Ovary (tissue), 10 donors: Measurements from ENCODE around the gene RAB14. TPM values are rescaled to one million over a fixed set of nuclear protein-coding genes. Genes with fewer than 3 reads are reported as not detected.

Experiments used
- DNase-seq, 5 donors: peaks; one replicate each; pipeline ENCODE4 v3.0.0-alpha.2; 2019 to 2020
- H3K27ac ChIP-seq, 2 donors: fragments of 200-600 bp; one replicate each; pipeline versions ENCODE4 v1.5.1 to v1.8.0; 2019 to 2022
- H3K27me3 ChIP-seq: fragments of 200-600 bp; one replicate; pipeline ENCODE4 v1.8.0; 2022
- H3K36me3 ChIP-seq: fragments of 200-600 bp; sonication (generic); one replicate; pipeline ENCODE4 v1.5.1; 2019
- H3K4me1 ChIP-seq: one replicate; pipeline ENCODE4 v1.8.1; 2013; ENCODE audit warnings: mild to moderate bottlenecking, moderate library complexity; ENCODE audit not compliant: insufficient read depth
- H3K4me3 ChIP-seq: fragments of 200-600 bp; sonication (generic); one replicate; pipeline ENCODE4 v1.5.1; 2017
- H3K9me3 ChIP-seq, 2 donors: fragments of 200-600 bp in 1 of 2; sonication (generic) in 1 of 2; one replicate each; pipeline versions ENCODE4 v1.5.1 to v1.8.1; 2013 to 2019; ENCODE audit warnings: mild to moderate bottlenecking in 1 of 2, moderate library complexity in 1 of 2
- EP300 ChIP-seq: sonication (generic); formaldehyde crosslinking; IDR thresholded peaks from one replicate; pipeline ENCODE4 v1.6.1; 2017; ENCODE audit warnings: antibody characterized with exemption
- POLR2A ChIP-seq: fragments of 450-650 bp; IDR thresholded peaks from one replicate; pipeline ENCODE4 v1.6.1; 2017; ENCODE audit warnings: antibody characterized with exemption, mild to moderate bottlenecking, moderate library complexity
- WGBS, 3 donors: extraction: QIAGEN DNeasy Blood & Tissue Kit in 1 of 3; methylation state at CpG; one replicate each; pipeline versions ENCODE4 v1.1.5 to v1.1.7; 2013 to 2017; 5-methylcytosine and 5-hydroxymethylcytosine counted together
- intact Hi-C, 4 donors: fragments of 100-400 bp; cut with DNase I; formaldehyde crosslinking; loops; one replicate each; pipeline versions ENCODE4 v1.11.0 to v1.15.1; 2022 to 2023
- long read RNA-seq, 3 donors: library from polyadenylated mRNA in 2 of 3; unstranded in 2 of 3; transcript quantifications; one replicate each; pipeline ENCODE4 v2.0.0 and lab custom pipeline, GENCODE V29; 2021 to 2026
- polyA plus RNA-seq, 2 donors: library from polyadenylated mRNA; stranded (reverse); fragments of 200-250 nt in 1 of 2; fragments of 350-450 nt in 1 of 2; fragmentation: Illumina TruSeq in 1 of 2; extraction: RNeasy Lipid Tissue Mini Kit (QIAGEN cat#74804) in 1 of 2; gene quantifications; one replicate each; pipeline ENCODE4 v1.2.3, GENCODE V29; 2013 to 2014
- total RNA-seq, 7 donors: library from RNA; depleted of rRNA in 2 of 7; stranded (reverse); fragments of >200 nt in 2 of 7; fragmentation: NEBNext Ultra II Directional in 3 of 7; extraction: Animal tissue kit (Norgen Biotek cat#: 25700) in 3 of 7; gene quantifications; one replicate each; pipeline versions ENCODE4 v1.1.0 to v1.2.4, GENCODE V29; 2016 to 2023
- TF ChIP-seq, protein P1 (sequence below), 3 donors: fragments of 450-650 bp in 2 of 3; fragments of 200-600 bp in 1 of 3; IDR thresholded peaks; one replicate each; pipeline versions ENCODE4 v1.5.1 to v1.8.0; 2016 to 2022; ENCODE audit warnings: antibody characterized with exemption in 3 of 3, mild to moderate bottlenecking in 1 of 3
- donor health status: DM: no; HTN: no; CAD: no; lungs with moderate emphysema.
- donor health status: DM: no; HTN: no; CAD: no.
- donor health status: Bipolar disorder and iron deficiency.
- donor health status: DM: yes; HTN: yes; CAD: no.
- donor health status: DM: no; HTN: no; CAD: no.
- donor health status: DM: yes; HTN: yes; CAD: no.

The RAB14 gene
- total RNA-seq = 10 to 100 TPM; 22.9 to 64.4 (median 57.1) TPM
- 10 to 100 TPM; 27.0 to 96.6 TPM for polyA plus RNA-seq
- long read RNA-seq, donor 1, full-length matches to known transcripts = 33 of 40 reads
- long read RNA-seq, donor 1, partial matches to known transcripts = 0 of 40 reads
- long read RNA-seq, donor 1, other reads (novel, unspliced or antisense) = 7 of 40 reads
- long read RNA-seq, donor 2, full-length matches to known transcripts = 53 of 53 reads
- long read RNA-seq, donor 2, partial matches to known transcripts = 0 of 53 reads
- long read RNA-seq, donor 2, other reads (novel, unspliced or antisense) = 0 of 53 reads
- long read RNA-seq, donor 3, full-length matches to known transcripts = 135 of 146 reads
- long read RNA-seq, donor 3, partial matches to known transcripts = 2 of 146 reads
- long read RNA-seq, donor 3, other reads (novel, unspliced or antisense) = 9 of 146 reads

DNA sequence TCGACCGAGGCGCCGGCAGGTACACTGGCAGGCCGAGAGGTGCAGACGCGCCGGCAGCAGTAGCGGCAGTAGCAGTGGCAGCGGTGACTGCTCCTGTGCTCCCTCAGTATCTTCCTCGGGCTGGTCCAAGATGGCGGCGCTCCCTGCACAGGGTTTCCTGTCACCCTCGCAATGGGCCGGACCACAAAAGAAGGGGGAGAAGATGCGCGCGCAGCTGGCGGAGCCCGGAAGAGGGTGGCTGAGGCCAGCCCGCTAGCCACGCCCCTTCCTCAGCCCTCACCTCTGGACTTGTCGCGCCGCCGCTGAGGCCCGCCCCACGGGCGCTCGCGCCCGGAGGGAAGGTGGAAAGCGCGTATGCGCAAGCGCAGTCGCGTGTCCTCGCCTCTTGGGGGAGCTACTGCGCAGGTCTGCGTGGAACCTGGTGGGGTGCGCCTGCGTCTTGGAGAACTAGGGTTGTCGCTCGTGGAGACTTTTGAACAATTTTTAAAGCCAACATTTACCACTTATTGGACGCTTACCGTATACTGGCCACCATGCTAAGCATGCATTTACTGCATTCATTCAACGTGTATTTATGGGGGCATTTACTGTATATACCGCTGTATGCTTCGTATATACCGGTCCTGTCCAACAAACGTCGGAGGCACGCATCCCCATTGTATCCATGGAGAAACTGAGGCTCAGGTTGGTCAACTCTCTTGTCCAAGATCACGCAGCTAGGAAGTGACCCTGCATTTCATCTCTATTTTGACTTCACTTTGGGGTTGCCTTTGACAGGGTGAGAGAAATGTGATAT, at the start of gene RAB14:
Gene RAB14, minus strand, starts transcription at position 132 of the 796 bp plus-strand sequence. CDS start 8,457 bp downstream, outside the sequence.
- intact Hi-C loops = no loop called here
- Histone ChIP-seq H3K4me3 (peak within 1 kb of the TSS; percentile 97), H3K36me3 (no peaks in the 10 kb centered on the region), H3K4me1 (peaks cover 3% of the 10 kb centered on the region), H3K27me3 (no peaks in the 10 kb centered on the region), H3K9me3 (no peaks in the 10 kb centered on the region), H3K27ac (peak within 1 kb of the TSS; percentile 77 to 86)
- DNase-seq = peak; percentile 100
- TF ChIP-seq EP300 (no peak), POLR2A (peak; percentile 59)
- TF ChIP-seq, protein P1, sequence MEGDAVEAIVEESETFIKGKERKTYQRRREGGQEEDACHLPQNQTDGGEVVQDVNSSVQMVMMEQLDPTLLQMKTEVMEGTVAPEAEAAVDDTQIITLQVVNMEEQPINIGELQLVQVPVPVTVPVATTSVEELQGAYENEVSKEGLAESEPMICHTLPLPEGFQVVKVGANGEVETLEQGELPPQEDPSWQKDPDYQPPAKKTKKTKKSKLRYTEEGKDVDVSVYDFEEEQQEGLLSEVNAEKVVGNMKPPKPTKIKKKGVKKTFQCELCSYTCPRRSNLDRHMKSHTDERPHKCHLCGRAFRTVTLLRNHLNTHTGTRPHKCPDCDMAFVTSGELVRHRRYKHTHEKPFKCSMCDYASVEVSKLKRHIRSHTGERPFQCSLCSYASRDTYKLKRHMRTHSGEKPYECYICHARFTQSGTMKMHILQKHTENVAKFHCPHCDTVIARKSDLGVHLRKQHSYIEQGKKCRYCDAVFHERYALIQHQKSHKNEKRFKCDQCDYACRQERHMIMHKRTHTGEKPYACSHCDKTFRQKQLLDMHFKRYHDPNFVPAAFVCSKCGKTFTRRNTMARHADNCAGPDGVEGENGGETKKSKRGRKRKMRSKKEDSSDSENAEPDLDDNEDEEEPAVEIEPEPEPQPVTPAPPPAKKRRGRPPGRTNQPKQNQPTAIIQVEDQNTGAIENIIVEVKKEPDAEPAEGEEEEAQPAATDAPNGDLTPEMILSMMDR (IDR thresholded peaks at IDR 0.05) = peak; percentile 49 to 65 (median 53)
- WGBS, 3 donors = 1 to 3% (median 3%) methylated on average over 43 to 55 of the region's 55 CpGs

DNA sequence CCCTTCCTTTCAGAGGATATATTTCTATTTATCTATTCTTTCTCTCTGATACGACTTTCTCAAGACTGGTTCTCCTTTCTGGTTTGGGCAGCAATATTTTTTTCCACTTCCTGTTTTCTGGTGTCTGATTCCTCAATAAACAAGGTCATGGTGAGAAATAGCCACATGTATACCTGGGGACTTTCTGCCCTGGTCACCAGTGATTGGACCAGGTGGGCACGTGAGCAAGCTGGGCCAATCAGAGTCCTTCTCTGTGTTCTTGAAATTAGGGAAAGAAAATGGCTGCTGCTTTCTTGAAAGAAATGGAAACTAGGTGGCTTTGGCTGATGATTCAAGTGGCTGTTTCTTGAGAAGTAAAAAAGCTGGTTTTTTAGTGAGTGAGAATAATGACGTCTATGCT, 47.9 kb upstream of the RAB14 start:
- H3K4me3 ChIP-seq = no peak overlapping the region
- no peaks in the 10 kb centered on the region for H3K4me1 ChIP-seq
- WGBS, 3 donors = 84 to 88% (median 85%) methylated on average over 3 of the region's 3 CpGs
- intact Hi-C loops = no loop called here
- H3K27ac ChIP-seq = no peak overlapping the region
- H3K9me3 ChIP-seq = no peaks in the 10 kb centered on the region
- no peaks in the 10 kb centered on the region for H3K27me3 ChIP-seq
- TF ChIP-seq POLR2A (no peak), EP300 (no peak)
- TF ChIP-seq, protein P1 (IDR thresholded peaks at IDR 0.05) = no peak
- no peaks in the 10 kb centered on the region for H3K36me3 ChIP-seq
- no peak for DNase-seq

DNA sequence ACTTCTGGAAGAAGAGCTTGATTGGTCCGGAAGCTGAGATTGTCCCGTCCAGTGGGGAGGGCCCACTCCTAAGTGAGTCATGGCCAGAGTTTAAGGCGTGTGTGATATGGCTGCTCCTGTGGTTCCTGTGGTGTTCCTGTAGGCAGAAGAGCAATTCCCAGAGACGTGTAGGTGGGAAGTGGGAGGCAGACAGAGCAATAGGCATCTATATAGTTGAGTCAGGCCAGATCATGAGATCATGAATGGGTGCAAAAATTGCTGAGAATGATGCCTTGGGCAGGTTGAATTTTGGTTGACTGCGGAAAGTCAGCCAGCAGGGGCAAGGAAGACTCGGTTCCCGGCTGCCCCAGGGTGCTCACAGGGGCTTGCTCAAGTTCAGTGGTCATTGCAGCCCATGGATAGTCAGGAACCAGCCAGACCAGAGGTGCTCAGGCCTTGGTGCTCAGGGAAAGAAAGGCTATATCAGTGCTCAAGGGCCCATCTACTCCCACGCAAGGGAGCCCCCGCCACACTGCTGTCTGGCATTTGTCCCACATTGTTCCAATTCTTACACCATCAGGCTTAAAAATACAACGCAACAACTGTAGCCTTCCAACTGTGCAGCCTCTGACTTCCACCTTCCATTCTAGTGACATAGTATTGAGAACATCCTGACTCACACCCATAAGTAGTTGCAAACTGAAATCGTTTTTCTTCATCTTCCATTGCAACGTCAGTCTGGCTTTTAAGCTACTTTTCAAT, 45.3 kb upstream of the RAB14 start:
- 66 to 68% (median 67%) methylated on average over 12 of the region's 12 CpGs for WGBS, 3 donors
- no peak for DNase-seq
- Histone ChIP-seq H3K4me1 (no peaks in the 10 kb centered on the region), H3K4me3 (no peak overlapping the region), H3K27ac (no peak overlapping the region), H3K36me3 (no peaks in the 10 kb centered on the region), H3K9me3 (no peaks in the 10 kb centered on the region), H3K27me3 (no peaks in the 10 kb centered on the region)
- TF ChIP-seq, protein P1 (IDR thresholded peaks at IDR 0.05) = no peak
- TF ChIP-seq POLR2A (no peak), EP300 (no peak)
- intact Hi-C loops = no loop called here

DNA sequence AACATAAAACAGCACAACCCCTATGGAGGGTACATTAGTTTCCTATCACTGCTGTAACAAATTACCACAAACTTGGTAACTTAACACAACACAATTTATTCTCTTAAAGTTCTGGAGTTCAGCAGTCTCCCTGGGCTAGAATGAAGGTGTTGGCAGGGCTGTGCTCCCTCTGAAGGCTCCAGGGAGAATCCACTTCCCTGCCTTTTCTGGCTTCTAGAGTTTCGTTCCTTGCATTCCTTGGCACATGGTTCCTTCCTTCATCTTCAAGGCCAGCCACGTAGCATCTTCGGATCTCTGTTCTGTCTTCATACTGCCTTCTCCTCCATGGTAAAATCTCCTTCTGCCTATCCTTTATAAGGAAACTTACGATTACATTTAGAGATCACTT, 41.3 kb upstream of the RAB14 start:
- H3K4me1 ChIP-seq = peaks cover 3% of the 10 kb centered on the region
- no peaks in the 10 kb centered on the region for H3K36me3 ChIP-seq
- H3K27me3 ChIP-seq = no peaks in the 10 kb centered on the region
- no peak overlapping the region for H3K27ac ChIP-seq
- WGBS, 3 donors = 64 to 71% (median 69%) methylated on average over 4 of the region's 4 CpGs
- no peaks in the 10 kb centered on the region for H3K9me3 ChIP-seq
- DNase-seq = no peak
- intact Hi-C loops = no loop called here
- no peak for TF ChIP-seq POLR2A
- TF ChIP-seq, protein P1 (IDR thresholded peaks at IDR 0.05) = no peak
- no peak for TF ChIP-seq EP300
- H3K4me3 ChIP-seq = no peak overlapping the region
